Neural cell (in vitro differentiated cells): ENCODE measurements around the gene FKBP2. TPM values are rescaled to one million over a fixed set of nuclear protein-coding genes. Genes with fewer than 3 reads are reported as not detected.

Source experiments
- H2AFZ ChIP-seq: fragments of 200-600, 300-800 bp; sonication (generic), shearing (Covaris generic); 2 replicates; pipeline ENCODE4 v1.6.0; 2014; ENCODE audit warnings: low read depth, mild to moderate bottlenecking, antibody characterized with exemption, low read length, moderate library complexity
- H3F3A ChIP-seq: fragments of 200-600 bp; shearing (Covaris generic); 2 replicates; pipeline ENCODE4 v1.6.1; 2016; ENCODE audit warnings: mild to moderate bottlenecking, moderate library complexity, mixed read lengths, antibody characterized with exemption, low read length; ENCODE audit not compliant: insufficient read depth, poor library complexity, severe bottlenecking
- H3K27ac ChIP-seq: fragments of 200-600, 300-800 bp; sonication (generic), shearing (Covaris generic); 2 replicates; pipeline ENCODE4 v1.5.1; 2014; ENCODE audit warnings: mild to moderate bottlenecking, low read length, moderate library complexity
- H3K27me3 ChIP-seq: fragments of 300-800, 200-600 bp; sonication (generic), shearing (Covaris generic); 2 replicates; pipeline ENCODE4 v1.6.0; 2014; ENCODE audit warnings: mild to moderate bottlenecking, low read depth, low read length, moderate library complexity; ENCODE audit not compliant: insufficient read depth
- H3K36me3 ChIP-seq: fragments of 300-800, 200-600 bp; sonication (generic), shearing (Covaris generic); 2 replicates; pipeline ENCODE4 v1.5.1; 2014; ENCODE audit warnings: mild to moderate bottlenecking, antibody characterized with exemption, low read length, moderate library complexity; ENCODE audit not compliant: insufficient read depth
- H3K4me2 ChIP-seq: fragments of 300-800, 200-600 bp; sonication (generic), shearing (Covaris generic); 2 replicates; pipeline ENCODE4 v1.6.0; 2014; ENCODE audit warnings: mild to moderate bottlenecking, low read length
- H3K4me3 ChIP-seq: fragments of 300-800, 200-600 bp; sonication (generic), shearing (Covaris generic); 2 replicates; pipeline ENCODE4 v1.5.1; 2014; ENCODE audit warnings: mild to moderate bottlenecking, low read length, moderate library complexity
- H3K79me2 ChIP-seq: fragments of 200-600 bp; shearing (Covaris generic); replicated peaks from 2 replicates; pipeline ENCODE4 v1.6.0; 2014; ENCODE audit warnings: mild to moderate bottlenecking, low read length, moderate library complexity; ENCODE audit not compliant: insufficient read depth
- H3K9ac ChIP-seq: fragments of 300-800, 200-600 bp; sonication (generic), shearing (Covaris generic); 2 replicates; pipeline ENCODE4 v1.6.1; 2016; ENCODE audit warnings: mild to moderate bottlenecking, low read length, mixed read lengths
- H3K9me2 ChIP-seq: fragments of 200-600 bp; shearing (Covaris generic); 2 replicates; pipeline ENCODE4 v1.6.1; 2016; ENCODE audit warnings: mild to moderate bottlenecking, low read length, mixed read lengths; ENCODE audit not compliant: insufficient read depth
- H3K9me3 ChIP-seq: fragments of 200-600, 300-800 bp; sonication (generic), shearing (Covaris generic); 2 replicates; pipeline ENCODE4 v1.6.1; 2016; ENCODE audit warnings: mild to moderate bottlenecking, mixed run types, low read length, moderate library complexity, mixed read lengths
- H4K20me1 ChIP-seq: fragments of 200-600 bp; shearing (Covaris generic); 2 replicates; pipeline ENCODE4 v1.6.1; 2016; ENCODE audit warnings: mild to moderate bottlenecking, mixed run types; ENCODE audit not compliant: insufficient read depth
- EP300 ChIP-seq: fragments of 450-650 bp; conservative IDR thresholded peaks from 2 replicates; pipeline ENCODE4 v1.6.1; 2014; ENCODE audit warnings: antibody characterized with exemption, mild to moderate bottlenecking, moderate library complexity; ENCODE audit not compliant: poor library complexity, severe bottlenecking
- EZH2 ChIP-seq: fragments of 200-600, 300-800 bp; shearing (Covaris generic), sonication (generic); IDR thresholded peaks from 2 replicates; pipeline ENCODE4 v1.6.1; 2014; ENCODE audit warnings: antibody characterized with exemption, low read length, borderline replicate concordance, mild to moderate bottlenecking; ENCODE audit not compliant: insufficient read depth, poor library complexity, severe bottlenecking
- MXI1 ChIP-seq: fragments of 450-650 bp; conservative IDR thresholded peaks from 2 replicates; pipeline ENCODE4 v1.6.1; 2014; ENCODE audit warnings: antibody characterized with exemption, mild to moderate bottlenecking; ENCODE audit not compliant: poor library complexity, severe bottlenecking
- POLR2AphosphoS5 ChIP-seq: IDR thresholded peaks from 2 replicates; pipeline ENCODE4 v1.6.1; 2012
- RAD21 ChIP-seq: fragments of 450-650 bp; conservative IDR thresholded peaks from 2 replicates; pipeline ENCODE4 v1.6.1; 2014; ENCODE audit warnings: antibody characterized with exemption, mild to moderate bottlenecking, moderate library complexity
- REST ChIP-seq: IDR thresholded peaks from 2 replicates; pipeline ENCODE4 v1.6.1; 2012; ENCODE audit warnings: borderline replicate concordance
- SMC3 ChIP-seq: fragments of 450-650 bp; conservative IDR thresholded peaks from 2 replicates; pipeline ENCODE4 v1.6.1; 2014; ENCODE audit warnings: antibody characterized with exemption, mild to moderate bottlenecking, moderate library complexity; ENCODE audit not compliant: poor library complexity
- TAF1 ChIP-seq: IDR thresholded peaks from 2 replicates; pipeline ENCODE4 v1.6.1; 2012; ENCODE audit warnings: low read depth
- polyA plus RNA-seq: library from polyadenylated mRNA; depleted of rRNA; stranded (reverse); fragments of >200 nt; gene quantifications from 2 replicates; pipeline ENCODE4 v1.2.3, GENCODE V29; 2014
- TF ChIP-seq, protein P1 (sequence below): fragments of 450-650 bp; IDR thresholded peaks from 2 replicates; pipeline ENCODE4 v1.5.1; 2014; ENCODE audit warnings: antibody characterized with exemption, mild to moderate bottlenecking, moderate library complexity; ENCODE audit not compliant: poor library complexity, severe bottlenecking

FKBP2 gene
- polyA plus RNA-seq, 1 donor from 2014 or later = 47.4 TPM

DNA sequence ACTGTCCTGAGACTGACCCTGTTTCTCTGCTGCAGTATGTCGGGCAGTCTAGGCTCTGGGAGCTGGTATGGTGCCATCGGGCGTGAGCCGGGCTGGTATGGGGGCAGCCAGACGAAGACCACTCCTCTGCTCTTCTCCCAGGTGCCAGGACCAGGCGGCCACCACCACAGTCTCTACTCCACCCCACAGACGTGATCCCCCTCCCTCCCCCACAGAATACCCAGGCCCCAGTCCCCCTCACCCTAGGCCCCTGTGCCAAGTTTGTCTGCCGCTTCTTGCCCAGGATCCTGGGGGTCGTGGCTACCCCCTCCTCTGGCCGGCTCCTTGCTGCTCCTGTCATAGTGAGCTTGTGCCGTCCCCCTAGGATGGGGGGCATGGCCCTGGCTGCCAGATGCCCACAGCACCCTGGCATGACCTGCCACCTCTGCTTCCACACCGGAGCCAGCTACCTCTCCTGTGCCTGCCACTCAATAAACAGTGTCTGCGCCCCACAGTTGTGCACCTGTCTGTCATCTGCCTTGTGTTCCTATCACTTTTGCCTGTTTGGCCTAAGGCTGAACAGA, 48.2 kb downstream of the FKBP2 start:
- H2AFZ ChIP-seq = no peak overlapping the region
- H3F3A ChIP-seq = no peaks in the 10 kb centered on the region
- H3K79me2 ChIP-seq = peaks cover 2% of the 10 kb centered on the region
- TF ChIP-seq TAF1 = no peak
- TF ChIP-seq, protein P1, sequence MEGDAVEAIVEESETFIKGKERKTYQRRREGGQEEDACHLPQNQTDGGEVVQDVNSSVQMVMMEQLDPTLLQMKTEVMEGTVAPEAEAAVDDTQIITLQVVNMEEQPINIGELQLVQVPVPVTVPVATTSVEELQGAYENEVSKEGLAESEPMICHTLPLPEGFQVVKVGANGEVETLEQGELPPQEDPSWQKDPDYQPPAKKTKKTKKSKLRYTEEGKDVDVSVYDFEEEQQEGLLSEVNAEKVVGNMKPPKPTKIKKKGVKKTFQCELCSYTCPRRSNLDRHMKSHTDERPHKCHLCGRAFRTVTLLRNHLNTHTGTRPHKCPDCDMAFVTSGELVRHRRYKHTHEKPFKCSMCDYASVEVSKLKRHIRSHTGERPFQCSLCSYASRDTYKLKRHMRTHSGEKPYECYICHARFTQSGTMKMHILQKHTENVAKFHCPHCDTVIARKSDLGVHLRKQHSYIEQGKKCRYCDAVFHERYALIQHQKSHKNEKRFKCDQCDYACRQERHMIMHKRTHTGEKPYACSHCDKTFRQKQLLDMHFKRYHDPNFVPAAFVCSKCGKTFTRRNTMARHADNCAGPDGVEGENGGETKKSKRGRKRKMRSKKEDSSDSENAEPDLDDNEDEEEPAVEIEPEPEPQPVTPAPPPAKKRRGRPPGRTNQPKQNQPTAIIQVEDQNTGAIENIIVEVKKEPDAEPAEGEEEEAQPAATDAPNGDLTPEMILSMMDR = no peak
- no peak for TF ChIP-seq MXI1
- no peak for TF ChIP-seq POLR2AphosphoS5
- TF ChIP-seq SMC3 = no peak
- no peak for TF ChIP-seq EP300
- TF ChIP-seq REST = no peak
- TF ChIP-seq RAD21 = no peak
- no peak for TF ChIP-seq EZH2
- no peaks in the 10 kb centered on the region for H3K9me3 ChIP-seq
- no peaks in the 10 kb centered on the region for H4K20me1 ChIP-seq
- no peak overlapping the region for H3K9ac ChIP-seq
- no peak overlapping the region for H3K27ac ChIP-seq
- no peaks in the 10 kb centered on the region for H3K36me3 ChIP-seq
- no peak overlapping the region for H3K4me3 ChIP-seq
- H3K9me2 ChIP-seq = no peaks in the 10 kb centered on the region
- H3K27me3 ChIP-seq = peaks cover 45% of the 10 kb centered on the region
- no peak overlapping the region for H3K4me2 ChIP-seq

DNA sequence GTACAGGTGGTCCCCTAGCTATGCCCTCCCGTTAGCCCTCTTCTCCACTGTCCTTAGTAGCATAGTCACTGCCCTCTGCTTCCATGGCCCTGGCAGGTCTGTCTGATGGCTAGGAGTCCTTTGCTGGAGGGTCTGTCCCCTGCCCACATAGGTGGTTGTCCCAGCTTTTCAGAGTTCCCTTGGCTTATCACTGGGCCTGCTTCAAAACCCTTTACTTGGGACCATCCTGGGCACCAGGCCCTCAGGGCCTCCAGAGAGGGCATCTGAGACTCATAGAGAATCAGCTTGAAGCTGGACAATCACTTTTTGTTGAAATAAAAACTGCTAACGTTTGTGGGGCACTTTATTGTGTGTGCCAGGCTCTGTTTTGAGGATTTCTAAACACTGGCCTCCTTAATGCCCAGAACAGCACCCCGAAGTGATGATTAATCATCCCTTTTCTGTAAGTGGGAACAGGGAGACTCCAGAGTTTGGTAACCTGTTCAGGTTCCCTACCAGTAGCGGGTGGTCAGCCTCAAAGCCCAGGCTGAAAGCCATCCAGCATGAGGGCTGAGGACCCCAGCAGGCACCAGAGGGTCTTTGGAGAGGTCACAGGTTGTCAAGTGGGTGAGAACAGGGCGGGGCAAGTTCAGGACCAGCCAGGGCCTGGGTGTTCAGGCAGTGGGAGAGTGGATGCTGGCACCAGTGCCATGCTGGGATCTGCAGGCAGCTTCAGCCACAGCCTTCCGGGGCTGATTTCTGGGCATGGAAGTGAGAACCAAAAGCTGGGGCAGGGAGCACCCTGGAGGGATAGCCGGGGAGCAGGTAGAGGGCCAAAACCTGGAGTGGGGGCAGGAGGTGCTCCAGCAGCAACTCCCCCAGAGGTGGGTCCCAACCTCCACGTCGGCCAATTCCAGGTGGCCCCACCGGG, 49.7 kb downstream of the FKBP2 start:
- Histone ChIP-seq H3K27ac (no peak overlapping the region), H3F3A (no peaks in the 10 kb centered on the region), H3K9me2 (no peaks in the 10 kb centered on the region), H4K20me1 (no peaks in the 10 kb centered on the region), H3K4me3 (peak overlapping the region; percentile 69), H3K4me2 (peak overlapping the region; percentile 39), H3K9ac (peak overlapping the region; percentile 68), H3K36me3 (no peaks in the 10 kb centered on the region), H2AFZ (no peak overlapping the region), H3K9me3 (no peaks in the 10 kb centered on the region), H3K27me3 (peaks cover 58% of the 10 kb centered on the region), H3K79me2 (no peaks in the 10 kb centered on the region)
- TF ChIP-seq RAD21 (no peak), MXI1 (no peak), EP300 (no peak), POLR2AphosphoS5 (no peak), SMC3 (no peak), TAF1 (no peak), EZH2 (no peak), REST (no peak)
- TF ChIP-seq, protein P1 = no peak
